Breast epithelium (tissue), 4 donors: Measurements from ENCODE around the gene IGSF9B. TPM values are rescaled to one million over a fixed set of nuclear protein-coding genes. Genes with fewer than 3 reads are reported as not detected.

ENCODE experiments used
- DNase-seq, 2 donors: peaks; one replicate each; pipeline ENCODE4 v3.0.0-alpha.2; 2019; ENCODE audit warnings: low spot score in 2 of 2
- H3K27ac ChIP-seq, 2 donors: fragments of 200-600 bp; sonication (generic) in 1 of 2; one replicate each; pipeline ENCODE4 v1.5.1; 2016 to 2019; ENCODE audit warnings: mild to moderate bottlenecking in 1 of 2
- H3K27me3 ChIP-seq, 2 donors: fragments of 200-600 bp; sonication (generic) in 1 of 2; one replicate each; pipeline versions ENCODE4 v1.5.1 to v1.6.0; 2017 to 2019; ENCODE audit warnings: control low read depth in 1 of 2, mild to moderate bottlenecking in 1 of 2
- H3K36me3 ChIP-seq: fragments of 200-600 bp; one replicate; pipeline ENCODE4 v1.5.1; 2019
- H3K4me1 ChIP-seq, 2 donors: fragments of 200-600 bp; sonication (generic); one replicate each; pipeline ENCODE4 v1.5.1; 2016 to 2019; ENCODE audit warnings: control low read depth in 1 of 2
- H3K4me3 ChIP-seq, 3 donors: fragments of 200-600 bp; sonication (generic); 1 replicate in 2 of 3; 2 replicates in 1 of 3; pipeline ENCODE4 v1.5.1; 2016 to 2019; ENCODE audit warnings: mild to moderate bottlenecking in 3 of 3, moderate library complexity in 2 of 3
- H3K9me3 ChIP-seq, 2 donors: fragments of 200-600 bp; sonication (generic) in 1 of 2; one replicate each; pipeline ENCODE4 v1.5.1; 2016 to 2019; ENCODE audit warnings: control low read depth in 1 of 2
- CTCF ChIP-seq, 3 donors: fragments of 450-650 bp; IDR thresholded peaks; one replicate each; pipeline ENCODE4 v1.5.1; 2016 to 2017; ENCODE audit warnings: antibody characterized with exemption in 3 of 3, mild to moderate bottlenecking in 3 of 3, moderate library complexity in 3 of 3
- POLR2A ChIP-seq: fragments of 450-650 bp; IDR thresholded peaks from one replicate; pipeline ENCODE4 v1.6.1; 2016; ENCODE audit warnings: antibody characterized with exemption, mild to moderate bottlenecking, moderate library complexity
- POLR2AphosphoS5 ChIP-seq, 3 donors: sonication (generic); formaldehyde crosslinking; IDR thresholded peaks; one replicate each; pipeline ENCODE4 v1.6.1; 2017; ENCODE audit warnings: antibody characterized with exemption in 3 of 3
- intact Hi-C: fragments of 100-400 bp; cut with DNase I; formaldehyde crosslinking; loops from one replicate; pipeline ENCODE4 v1.15.1; 2023; ENCODE audit warnings: low total_unique reads
- total RNA-seq, 3 donors: library from RNA; depleted of rRNA; stranded (reverse); fragments of >200 nt; gene quantifications; one replicate each; pipeline ENCODE4 v1.1.0, GENCODE V29; 2016

The IGSF9B gene
- total RNA-seq, 3 donors from 2014 or later: 0.64 to 4.5 (median 3.3) TPM

- TF ChIP-seq POLR2AphosphoS5 (IDR thresholded peaks at IDR 0.05) (no peak), POLR2A (no peak), CTCF (IDR thresholded peaks at IDR 0.05) (no peak)
- H3K27me3 ChIP-seq: peaks cover 0 to 30% of the 10 kb centered on the region in 2 donors
- DNase-seq: no peak
- H3K4me3 ChIP-seq: peak overlapping the region in 1 of 3 donors; percentile 73
- intact Hi-C loops: no loop called here
- peaks cover 5 to 11% of the 10 kb centered on the region in 2 donors for H3K4me1 ChIP-seq
- no peak overlapping the region for H3K27ac ChIP-seq
- no peaks in the 10 kb centered on the region for H3K9me3 ChIP-seq
- H3K36me3 ChIP-seq: no peaks in the 10 kb centered on the region
These were observed 1.1 kb upstream of the IGSF9B start for GRCh38 chr11:133957900-133958299.

- DNase-seq: no peak
- Histone ChIP-seq H3K4me1 (peaks cover 5 to 11% of the 10 kb centered on the region in 2 donors), H3K4me3 (peak overlapping the region; percentile 46 to 73 (median 66)), H3K27me3 (peaks cover 0 to 30% of the 10 kb centered on the region in 2 donors), H3K36me3 (no peaks in the 10 kb centered on the region), H3K27ac (peak overlapping the region in 1 of 2 donors; percentile 57), H3K9me3 (no peaks in the 10 kb centered on the region)
- no peak for TF ChIP-seq CTCF (IDR thresholded peaks at IDR 0.05)
- TF ChIP-seq POLR2A: no peak
- TF ChIP-seq POLR2AphosphoS5 (IDR thresholded peaks at IDR 0.05): no peak
- intact Hi-C loops: no loop called here
These were observed 785 bp downstream of the IGSF9B start for GRCh38 chr11:133955945-133956421.

GRCh38 chr11:133955081-133955891 lies 1.5 kb downstream of the IGSF9B start:
- H3K4me1 ChIP-seq: peaks cover 5 to 11% of the 10 kb centered on the region in 2 donors
- H3K27me3 ChIP-seq: peaks cover 0 to 33% of the 10 kb centered on the region in 2 donors
- H3K9me3 ChIP-seq: no peaks in the 10 kb centered on the region
- TF ChIP-seq CTCF (IDR thresholded peaks at IDR 0.05): no peak
- TF ChIP-seq POLR2A: no peak
- no peak for TF ChIP-seq POLR2AphosphoS5 (IDR thresholded peaks at IDR 0.05)
- peak overlapping the region; percentile 46 to 73 (median 66) for H3K4me3 ChIP-seq
- no peak for DNase-seq
- intact Hi-C loops: no loop called here
- H3K36me3 ChIP-seq: no peaks in the 10 kb centered on the region
- peak overlapping the region in 1 of 2 donors; percentile 57 for H3K27ac ChIP-seq

GRCh38 chr11:133953999-133954398 lies 2.8 kb downstream of the IGSF9B start:
- Histone ChIP-seq H3K9me3 (no peaks in the 10 kb centered on the region), H3K27ac (no peak overlapping the region), H3K4me3 (no peak overlapping the region), H3K27me3 (peaks cover 0 to 46% of the 10 kb centered on the region in 2 donors), H3K36me3 (no peaks in the 10 kb centered on the region), H3K4me1 (peaks cover 5 to 11% of the 10 kb centered on the region in 2 donors)
- TF ChIP-seq CTCF (IDR thresholded peaks at IDR 0.05) (no peak), POLR2AphosphoS5 (IDR thresholded peaks at IDR 0.05) (no peak), POLR2A (no peak)
- intact Hi-C loops: no loop called here
- DNase-seq: no peak

GRCh38 chr11:133953547-133953946 lies 3.2 kb downstream of the IGSF9B start:
- Histone ChIP-seq H3K4me1 (peaks cover 5 to 11% of the 10 kb centered on the region in 2 donors), H3K36me3 (no peaks in the 10 kb centered on the region), H3K4me3 (no peak overlapping the region), H3K27ac (no peak overlapping the region), H3K9me3 (no peaks in the 10 kb centered on the region), H3K27me3 (peaks cover 0 to 51% of the 10 kb centered on the region in 2 donors)
- TF ChIP-seq CTCF (IDR thresholded peaks at IDR 0.05) (no peak), POLR2AphosphoS5 (IDR thresholded peaks at IDR 0.05) (no peak), POLR2A (no peak)
- no peak for DNase-seq
- intact Hi-C loops: no loop called here
